OCI-LY3 (cell line): ENCODE results near the gene WNK4.
"Not testable (repeated sequence)": the region's sequence is repeated elsewhere in the genome, so short reads cannot be mapped to it uniquely, and the experiment has no call there.

Experiments
- CTCF ChIP-seq: fragments of 200-600, 300-600 bp; sonication (generic); IDR thresholded peaks from 2 replicates; pipeline ENCODE4 v1.5.1; 2014; ENCODE audit warnings: antibody characterized with exemption, low read length, low read depth
- EZH2phosphoT487 ChIP-seq: fragments of 200-600 bp; shearing (Covaris generic); IDR thresholded peaks from 2 replicates; pipeline ENCODE4 v1.6.1; 2018; ENCODE audit warnings: antibody characterized with exemption, mixed run types, low read depth

GRCh38 chr17:42769964-42770363 is 10.4 kb upstream of the WNK4 start:
- TF ChIP-seq CTCF, EZH2phosphoT487: not testable (repeated sequence)
